ENCODE measurements around the gene ZNF609. TPM values are rescaled to one million over a fixed set of nuclear protein-coding genes. Genes with fewer than 3 reads are reported as not detected.
A peak's percentile ranks its signal among the peaks of the same experiment; 100 is the strongest.
"Not testable (repeated sequence)": the region's sequence is repeated elsewhere in the genome, so short reads cannot be mapped to it uniquely, and the experiment has no call there.

ZNF609 gene
- total and polyA plus RNA-seq, 9 donors: 12.1 to 20.8 (median 16.9) TPM

DNA sequence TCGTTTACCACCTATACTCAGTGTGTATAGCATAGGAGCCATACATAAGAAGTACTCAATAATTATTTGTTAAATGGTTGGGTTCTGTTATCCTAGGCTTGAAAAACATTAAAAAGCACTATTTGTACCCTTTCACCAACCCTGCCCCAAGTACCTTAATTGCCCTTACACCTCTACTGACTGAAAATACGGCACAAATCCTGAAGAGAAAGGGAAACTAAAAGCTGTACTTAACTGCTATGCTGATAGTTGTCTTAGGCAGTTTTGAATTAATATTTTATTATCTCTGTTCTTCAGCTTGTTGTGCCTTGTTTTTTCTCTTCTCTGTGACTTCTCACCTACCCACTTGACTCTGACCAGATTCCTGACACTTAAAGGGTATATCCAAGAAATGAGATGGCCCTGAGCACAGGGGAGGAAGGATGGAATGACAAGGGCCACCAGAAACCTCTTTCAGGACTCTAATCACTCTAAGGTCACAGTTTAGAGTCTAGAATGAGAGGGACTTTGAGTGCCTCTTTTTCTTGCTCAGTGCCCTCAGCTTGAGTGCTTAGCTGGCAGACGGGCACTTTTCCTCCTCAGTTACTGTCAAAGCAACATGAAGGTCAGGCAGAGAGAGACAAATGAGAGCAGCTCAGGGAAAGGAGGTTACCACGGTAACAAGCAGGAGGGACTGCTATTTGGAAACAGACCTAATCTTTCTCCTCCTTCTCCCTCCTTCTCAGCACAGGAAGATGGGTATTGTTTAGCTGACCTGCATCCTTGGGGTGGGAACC lies 136.5 kb downstream of the ZNF609 start:
- no peaks in the 10 kb centered on the region for H3K27me3 ChIP-seq (ENCODE audit: control insufficient read depth, insufficient read depth, low read length)
- WGBS (ENCODE audit: insufficient coverage): no CpG with 5 or more reads among the region's 4 CpGs
- peak; percentile 44 for DNase-seq
- no peaks in the 10 kb centered on the region for H3K9me3 ChIP-seq (replicated peaks; ENCODE audit: control insufficient read depth, low read depth, low read length)
- H3K4me1 ChIP-seq (ENCODE audit: control insufficient read depth, insufficient read depth, low read length): peaks cover 6% of the 10 kb centered on the region
- no peaks in the 10 kb centered on the region for H3K36me3 ChIP-seq (ENCODE audit: control insufficient read depth, insufficient read depth, low read length)
- no peak overlapping the region for H3K27ac ChIP-seq (ENCODE audit: low read length)
- H3K4me3 ChIP-seq (ENCODE audit: low read length): no peak overlapping the region

DNA sequence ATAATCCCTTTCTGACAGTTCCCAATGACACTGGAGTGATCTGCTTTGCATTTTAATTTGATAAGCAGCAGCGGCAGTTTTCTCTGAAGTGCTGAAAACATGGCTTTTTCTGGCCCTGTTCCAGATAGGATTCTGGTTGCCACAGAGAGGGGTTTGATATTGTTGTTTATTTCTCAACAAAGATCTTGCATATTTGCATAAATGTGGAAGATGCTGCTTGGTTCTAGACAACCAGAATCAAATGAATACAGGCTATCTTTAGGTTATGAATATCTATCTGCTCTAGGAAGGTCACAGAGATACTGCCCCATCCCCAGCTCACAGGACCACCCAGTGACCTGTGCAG lies 137.1 kb downstream of the ZNF609 start:
- Histone ChIP-seq H3K4me1 (ENCODE audit: control insufficient read depth, insufficient read depth, low read length) (peaks cover 6% of the 10 kb centered on the region), H3K36me3 (ENCODE audit: control insufficient read depth, insufficient read depth, low read length) (no peaks in the 10 kb centered on the region), H3K27ac (ENCODE audit: low read length) (no peak overlapping the region), H3K27me3 (ENCODE audit: control insufficient read depth, insufficient read depth, low read length) (no peaks in the 10 kb centered on the region), H3K4me3 (ENCODE audit: low read length) (no peak overlapping the region), H3K9me3 (replicated peaks; ENCODE audit: control insufficient read depth, low read depth, low read length) (no peaks in the 10 kb centered on the region)
- DNase-seq: no peak
- WGBS (ENCODE audit: insufficient coverage): no CpG with 5 or more reads among the region's 1 CpG

GRCh38 chr15:64599226-64599625 lies 138.8 kb downstream of the ZNF609 start:
- H3K27me3 ChIP-seq (ENCODE audit: control insufficient read depth, insufficient read depth, low read length): no peaks in the 10 kb centered on the region
- no peak overlapping the region for H3K4me3 ChIP-seq (ENCODE audit: low read length)
- peaks cover 6% of the 10 kb centered on the region for H3K4me1 ChIP-seq (ENCODE audit: control insufficient read depth, insufficient read depth, low read length)
- H3K36me3 ChIP-seq (ENCODE audit: control insufficient read depth, insufficient read depth, low read length): no peaks in the 10 kb centered on the region
- H3K27ac ChIP-seq (ENCODE audit: low read length): no peak overlapping the region
- H3K9me3 ChIP-seq (replicated peaks; ENCODE audit: control insufficient read depth, low read depth, low read length): no peaks in the 10 kb centered on the region
- no peak for DNase-seq

DNA sequence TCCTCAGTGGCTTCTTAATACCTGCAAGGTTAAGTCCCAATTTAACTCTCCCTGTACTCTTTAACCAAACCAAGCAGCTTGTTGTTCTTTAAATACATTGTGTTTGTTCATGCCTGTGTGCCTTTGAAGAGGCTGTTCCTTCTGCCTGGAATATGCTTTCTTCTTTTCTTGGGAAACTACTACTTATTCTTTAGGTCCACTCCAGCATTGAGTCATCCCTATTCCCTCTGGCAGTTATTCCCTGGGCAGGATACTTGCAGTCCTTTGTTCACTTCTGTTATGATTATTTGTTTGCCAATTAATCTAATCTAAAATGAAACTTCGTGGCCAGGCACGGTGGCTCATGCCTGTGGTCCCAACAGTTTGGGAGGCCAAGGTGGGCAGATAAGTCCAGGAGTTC lies 139.3 kb downstream of the ZNF609 start:
- WGBS (ENCODE audit: insufficient coverage): 100% methylated on average over 1 of the region's 2 CpGs
- H3K4me1 ChIP-seq (ENCODE audit: control insufficient read depth, insufficient read depth, low read length): peaks cover 6% of the 10 kb centered on the region
- H3K9me3 ChIP-seq (replicated peaks; ENCODE audit: control insufficient read depth, low read depth, low read length): no peaks in the 10 kb centered on the region
- DNase-seq: no peak
- no peak overlapping the region for H3K27ac ChIP-seq (ENCODE audit: low read length)
- H3K4me3 ChIP-seq (ENCODE audit: low read length): no peak overlapping the region
- H3K27me3 ChIP-seq (ENCODE audit: control insufficient read depth, insufficient read depth, low read length): no peaks in the 10 kb centered on the region
- no peaks in the 10 kb centered on the region for H3K36me3 ChIP-seq (ENCODE audit: control insufficient read depth, insufficient read depth, low read length)

- no peak for DNase-seq
- Histone ChIP-seq H3K27me3 (ENCODE audit: control insufficient read depth, insufficient read depth, low read length) (no peaks in the 10 kb centered on the region), H3K9me3 (replicated peaks; ENCODE audit: control insufficient read depth, low read depth, low read length) (no peaks in the 10 kb centered on the region), H3K36me3 (ENCODE audit: control insufficient read depth, insufficient read depth, low read length) (no peaks in the 10 kb centered on the region), H3K27ac (ENCODE audit: low read length) (no peak overlapping the region), H3K4me3 (ENCODE audit: low read length) (no peak overlapping the region), H3K4me1 (ENCODE audit: control insufficient read depth, insufficient read depth, low read length) (peaks cover 6% of the 10 kb centered on the region)
- WGBS (ENCODE audit: insufficient coverage): no CpG with 5 or more reads among the region's 1 CpG
Observed at GRCh38 chr15:64600794-64601193, 140.4 kb downstream of the ZNF609 start.

- Histone ChIP-seq H3K9me3 (replicated peaks; ENCODE audit: control insufficient read depth, low read depth, low read length) (no peaks in the 10 kb centered on the region), H3K4me1 (ENCODE audit: control insufficient read depth, insufficient read depth, low read length) (no peaks in the 10 kb centered on the region), H3K27me3 (ENCODE audit: control insufficient read depth, insufficient read depth, low read length) (no peaks in the 10 kb centered on the region), H3K27ac (ENCODE audit: low read length) (no peak overlapping the region), H3K36me3 (ENCODE audit: control insufficient read depth, insufficient read depth, low read length) (no peaks in the 10 kb centered on the region), H3K4me3 (ENCODE audit: low read length) (no peak overlapping the region)
- no peak for DNase-seq
Observed at GRCh38 chr15:64604319-64604718, 143.9 kb downstream of the ZNF609 start.

GRCh38 chr15:64607416-64607815 lies 147.0 kb downstream of the ZNF609 start:
- not testable (repeated sequence) for H3K9me3 ChIP-seq (replicated peaks; ENCODE audit: control insufficient read depth, low read depth, low read length); H3K4me1 ChIP-seq (ENCODE audit: control insufficient read depth, insufficient read depth, low read length); H3K4me3 ChIP-seq (ENCODE audit: low read length); DNase-seq; H3K27ac ChIP-seq (ENCODE audit: low read length); H3K27me3 ChIP-seq (ENCODE audit: control insufficient read depth, insufficient read depth, low read length); H3K36me3 ChIP-seq (ENCODE audit: control insufficient read depth, insufficient read depth, low read length)
- 95% methylated on average over 6 of the region's 6 CpGs for WGBS (ENCODE audit: insufficient coverage)

DNA sequence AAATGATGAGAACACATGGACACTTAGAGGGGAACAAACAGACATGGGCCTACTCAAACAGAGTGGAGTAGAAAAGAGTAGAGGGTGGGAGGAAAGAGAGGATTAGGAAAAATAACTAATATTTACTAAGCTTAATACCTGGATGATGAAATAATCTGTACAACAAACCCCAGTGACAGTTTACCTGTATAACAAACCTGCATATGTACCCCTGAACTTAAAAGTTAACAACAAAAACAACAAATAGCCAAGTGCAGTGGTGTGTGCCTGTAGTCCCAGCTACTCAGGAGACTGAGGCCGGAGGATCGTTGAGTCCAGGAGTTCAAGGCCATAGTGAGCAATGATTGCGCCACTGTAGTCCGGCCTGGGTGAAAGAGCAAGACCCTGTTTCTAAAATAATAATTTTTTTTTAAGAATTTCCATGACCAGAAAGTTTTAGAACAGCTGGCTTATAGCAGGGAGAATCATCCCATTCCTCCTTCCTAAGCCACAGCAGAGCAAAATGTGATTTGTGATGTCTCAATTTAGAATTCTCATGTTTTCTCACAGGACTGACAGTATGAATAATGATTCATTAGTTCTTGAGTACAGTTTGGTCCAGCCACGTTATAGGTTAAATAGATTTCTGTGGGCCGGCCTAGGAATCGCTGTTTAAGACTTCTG lies 150.0 kb downstream of the ZNF609 start:
- Histone ChIP-seq H3K4me1 (ENCODE audit: control insufficient read depth, insufficient read depth, low read length) (no peaks in the 10 kb centered on the region), H3K9me3 (replicated peaks; ENCODE audit: control insufficient read depth, low read depth, low read length) (no peaks in the 10 kb centered on the region), H3K27ac (ENCODE audit: low read length) (no peak overlapping the region), H3K4me3 (ENCODE audit: low read length) (no peak overlapping the region), H3K36me3 (ENCODE audit: control insufficient read depth, insufficient read depth, low read length) (no peaks in the 10 kb centered on the region), H3K27me3 (ENCODE audit: control insufficient read depth, insufficient read depth, low read length) (no peaks in the 10 kb centered on the region)
- 0% methylated on average over 1 of the region's 7 CpGs for WGBS (ENCODE audit: insufficient coverage)
- DNase-seq: no peak

DNA sequence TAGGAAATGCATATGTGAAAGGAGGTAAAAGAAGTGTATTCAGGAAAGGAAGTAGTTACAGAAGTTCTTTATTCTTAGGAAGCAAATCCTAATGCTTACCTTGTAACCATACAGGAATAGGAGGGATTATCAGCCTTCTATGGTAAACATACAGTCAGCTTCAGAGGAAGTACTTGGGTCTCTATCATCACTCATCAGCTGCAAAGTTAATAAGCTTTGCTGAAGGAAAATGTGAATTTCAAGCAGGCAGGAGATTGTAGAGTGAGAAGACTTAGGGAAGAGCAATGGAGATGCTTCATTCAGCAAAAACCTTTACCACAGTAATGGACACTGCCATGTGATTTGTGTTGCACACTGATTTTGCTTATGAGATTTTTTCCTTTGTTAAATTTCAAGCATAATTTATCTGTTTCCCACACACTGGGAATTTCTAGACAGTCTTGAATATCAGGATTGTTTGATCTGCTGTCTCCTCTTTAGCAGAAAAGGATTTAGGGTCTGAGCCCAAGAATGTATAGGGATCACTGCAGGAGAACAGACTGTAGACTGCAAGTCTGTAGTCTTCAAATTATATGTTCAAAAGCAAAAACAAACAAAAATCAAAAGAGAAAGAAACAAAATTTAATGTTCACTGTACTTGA lies 150.8 kb downstream of the ZNF609 start:
- no peak overlapping the region for H3K4me3 ChIP-seq (ENCODE audit: low read length)
- no peak for DNase-seq
- H3K9me3 ChIP-seq (replicated peaks; ENCODE audit: control insufficient read depth, low read depth, low read length): no peaks in the 10 kb centered on the region
- H3K27me3 ChIP-seq (ENCODE audit: control insufficient read depth, insufficient read depth, low read length): no peaks in the 10 kb centered on the region
- H3K27ac ChIP-seq (ENCODE audit: low read length): no peak overlapping the region
- H3K36me3 ChIP-seq (ENCODE audit: control insufficient read depth, insufficient read depth, low read length): no peaks in the 10 kb centered on the region
- no peaks in the 10 kb centered on the region for H3K4me1 ChIP-seq (ENCODE audit: control insufficient read depth, insufficient read depth, low read length)

DNA sequence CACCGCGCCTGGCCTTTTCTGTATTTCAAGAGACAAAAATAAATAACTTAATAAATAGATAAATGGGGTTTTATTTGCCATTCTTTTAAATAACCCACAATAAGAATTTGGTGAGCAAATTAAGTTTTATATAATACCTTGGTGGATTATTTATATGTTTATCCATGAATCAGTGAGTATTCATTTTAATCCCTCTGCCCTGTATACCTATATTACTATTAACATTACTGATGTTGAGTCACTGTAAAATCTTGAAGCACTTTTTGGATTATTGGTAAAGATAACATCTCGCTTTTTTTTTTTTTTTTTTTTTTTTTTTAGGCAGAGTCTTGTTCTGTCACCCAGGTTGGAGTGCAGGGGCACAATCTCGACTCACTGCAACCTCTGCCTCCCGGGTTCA lies 154.1 kb downstream of the ZNF609 start:
- Histone ChIP-seq H3K4me1 (ENCODE audit: control insufficient read depth, insufficient read depth, low read length) (no peaks in the 10 kb centered on the region), H3K9me3 (replicated peaks; ENCODE audit: control insufficient read depth, low read depth, low read length) (no peaks in the 10 kb centered on the region), H3K27me3 (ENCODE audit: control insufficient read depth, insufficient read depth, low read length) (no peaks in the 10 kb centered on the region), H3K27ac (ENCODE audit: low read length) (no peak overlapping the region), H3K36me3 (ENCODE audit: control insufficient read depth, insufficient read depth, low read length) (no peaks in the 10 kb centered on the region), H3K4me3 (ENCODE audit: low read length) (no peak overlapping the region)
- no peak for DNase-seq
- WGBS (ENCODE audit: insufficient coverage): 94% methylated on average over 2 of the region's 5 CpGs
